ENCODE data around the gene CREG2. TPM values are rescaled to one million over a fixed set of nuclear protein-coding genes. Genes with fewer than 3 reads are reported as not detected.
A peak's percentile ranks its signal among the peaks of the same experiment; 100 is the strongest.

CREG2 gene
- total RNA-seq, 1 experiment from 2014 or later = 119 TPM

- DNase-seq = peak in 1 of 2 experiments; percentile 61
- Mint-ChIP-seq H3K4me1 (ENCODE audit: low read depth, unreplicated experiment) (peaks cover 37% of the 10 kb centered on the region), H3K27ac (ENCODE audit: unreplicated experiment) (peak overlapping the region; percentile 72), H3K9me3 (ENCODE audit: unreplicated experiment) (no peaks in the 10 kb centered on the region), H3K27me3 (ENCODE audit: insufficient read depth, unreplicated experiment) (no peaks in the 10 kb centered on the region), H3K36me3 (ENCODE audit: insufficient read depth, unreplicated experiment) (no peaks in the 10 kb centered on the region), H3K4me3 (ENCODE audit: unreplicated experiment) (no peak overlapping the region)
- Histone ChIP-seq H3K4me1 (peaks cover 33% of the 10 kb centered on the region), H3K9me3 (no peaks in the 10 kb centered on the region), H3K36me3 (ENCODE audit: control insufficient read depth, insufficient read depth, low read length) (no peaks in the 10 kb centered on the region), H3K27me3 (replicated peaks; ENCODE audit: control insufficient read depth, insufficient read depth, low read length) (no peaks in the 10 kb centered on the region), H3K4me3 (ENCODE audit: low read depth, low read length) (no peak overlapping the region)
- intact Hi-C loops (cut with micrococcal nuclease; ENCODE audit: unreplicated experiment) = no loop called here
- ChIA-PET POLR2A (interaction anchor here (0.5 kb wide), 1 partner anchor 588 kb away, joined by 3 read pairs; the partner anchor contains the start of gene IL1R2), CTCF (interaction anchor here (1.0 kb wide), 2 partner anchors 16 to 62 kb away, joined by 6 to 10 read pairs; partner anchors contain the start of gene CREG2)
- TF ChIP-seq, protein P1, sequence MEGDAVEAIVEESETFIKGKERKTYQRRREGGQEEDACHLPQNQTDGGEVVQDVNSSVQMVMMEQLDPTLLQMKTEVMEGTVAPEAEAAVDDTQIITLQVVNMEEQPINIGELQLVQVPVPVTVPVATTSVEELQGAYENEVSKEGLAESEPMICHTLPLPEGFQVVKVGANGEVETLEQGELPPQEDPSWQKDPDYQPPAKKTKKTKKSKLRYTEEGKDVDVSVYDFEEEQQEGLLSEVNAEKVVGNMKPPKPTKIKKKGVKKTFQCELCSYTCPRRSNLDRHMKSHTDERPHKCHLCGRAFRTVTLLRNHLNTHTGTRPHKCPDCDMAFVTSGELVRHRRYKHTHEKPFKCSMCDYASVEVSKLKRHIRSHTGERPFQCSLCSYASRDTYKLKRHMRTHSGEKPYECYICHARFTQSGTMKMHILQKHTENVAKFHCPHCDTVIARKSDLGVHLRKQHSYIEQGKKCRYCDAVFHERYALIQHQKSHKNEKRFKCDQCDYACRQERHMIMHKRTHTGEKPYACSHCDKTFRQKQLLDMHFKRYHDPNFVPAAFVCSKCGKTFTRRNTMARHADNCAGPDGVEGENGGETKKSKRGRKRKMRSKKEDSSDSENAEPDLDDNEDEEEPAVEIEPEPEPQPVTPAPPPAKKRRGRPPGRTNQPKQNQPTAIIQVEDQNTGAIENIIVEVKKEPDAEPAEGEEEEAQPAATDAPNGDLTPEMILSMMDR (IDR thresholded peaks at IDR 0.05; ENCODE audit: insufficient read depth in 1 of 2, low read depth in 1 of 2, low read length in 1 of 2, severe bottlenecking in 1 of 2, unreplicated experiment in 1 of 2) = no peak
- no TSS peak for BruUV-seq (replicated peaks)
Observed at GRCh38 chr2:101403745-101404144, 16.4 kb upstream of the CREG2 start.

GRCh38 chr2:101402630-101403029, 15.3 kb upstream of the CREG2 start:
- H3K36me3 ChIP-seq (ENCODE audit: control insufficient read depth, insufficient read depth, low read length) = no peaks in the 10 kb centered on the region
- no TSS peak for BruUV-seq (replicated peaks)
- Mint-ChIP-seq H3K27ac (ENCODE audit: unreplicated experiment) (peak overlapping the region; percentile 61), H3K4me1 (ENCODE audit: low read depth, unreplicated experiment) (peaks cover 35% of the 10 kb centered on the region), H3K9me3 (ENCODE audit: unreplicated experiment) (no peaks in the 10 kb centered on the region), H3K36me3 (ENCODE audit: insufficient read depth, unreplicated experiment) (no peaks in the 10 kb centered on the region), H3K27me3 (ENCODE audit: insufficient read depth, unreplicated experiment) (no peaks in the 10 kb centered on the region), H3K4me3 (ENCODE audit: unreplicated experiment) (no peak overlapping the region)
- ChIA-PET CTCF (interaction anchor here (1.1 kb wide), 1 partner anchor 16 kb away, joined by 4 read pairs; no protein-coding TSS in a partner anchor), POLR2A (interaction anchor here (0.7 kb wide), 1 partner anchor 29 kb away, joined by 3 read pairs; no protein-coding TSS in a partner anchor)
- H3K9me3 ChIP-seq = no peaks in the 10 kb centered on the region
- H3K27me3 ChIP-seq (replicated peaks; ENCODE audit: control insufficient read depth, insufficient read depth, low read length) = no peaks in the 10 kb centered on the region
- no peak for DNase-seq
- peaks cover 33% of the 10 kb centered on the region for H3K4me1 ChIP-seq
- H3K4me3 ChIP-seq (ENCODE audit: low read depth, low read length) = no peak overlapping the region
- TF ChIP-seq, protein P1 (IDR thresholded peaks at IDR 0.05; ENCODE audit: insufficient read depth in 1 of 2, low read depth in 1 of 2, low read length in 1 of 2, severe bottlenecking in 1 of 2, unreplicated experiment in 1 of 2) = no peak
- intact Hi-C loops (cut with micrococcal nuclease; ENCODE audit: unreplicated experiment) = no loop called here

DNA sequence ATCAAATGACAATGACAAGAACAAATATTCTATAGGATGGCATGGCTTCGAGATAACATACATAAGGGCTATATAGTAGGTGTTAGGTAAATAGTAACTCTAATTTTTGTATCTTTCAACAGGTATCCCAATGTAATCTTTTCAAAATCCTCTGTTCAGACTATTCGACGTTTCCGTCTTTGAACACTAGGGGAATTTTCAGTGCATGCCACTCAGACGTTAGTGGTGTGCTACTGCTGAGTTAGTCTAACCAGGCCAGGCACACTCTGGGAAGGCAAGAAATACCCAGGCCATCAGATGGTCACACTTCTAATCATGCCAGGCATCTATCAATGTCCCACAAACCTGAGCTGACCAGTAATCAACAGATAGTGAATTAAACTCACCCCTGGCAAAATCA, 14.6 kb upstream of the CREG2 start:
- no peak overlapping the region for H3K4me3 Mint-ChIP-seq (ENCODE audit: unreplicated experiment)
- H3K36me3 Mint-ChIP-seq (ENCODE audit: insufficient read depth, unreplicated experiment) = no peaks in the 10 kb centered on the region
- peaks cover 35% of the 10 kb centered on the region for H3K4me1 Mint-ChIP-seq (ENCODE audit: low read depth, unreplicated experiment)
- TF ChIP-seq, protein P1 (IDR thresholded peaks at IDR 0.05; ENCODE audit: insufficient read depth in 1 of 2, low read depth in 1 of 2, low read length in 1 of 2, severe bottlenecking in 1 of 2, unreplicated experiment in 1 of 2) = no peak
- Histone ChIP-seq H3K36me3 (ENCODE audit: control insufficient read depth, insufficient read depth, low read length) (no peaks in the 10 kb centered on the region), H3K4me3 (ENCODE audit: low read depth, low read length) (no peak overlapping the region), H3K27me3 (replicated peaks; ENCODE audit: control insufficient read depth, insufficient read depth, low read length) (no peaks in the 10 kb centered on the region), H3K9me3 (no peaks in the 10 kb centered on the region), H3K4me1 (peaks cover 34% of the 10 kb centered on the region)
- no TSS peak for BruUV-seq (replicated peaks)
- ChIA-PET CTCF (no interaction called here), POLR2A (no interaction called here)
- intact Hi-C loops (cut with micrococcal nuclease; ENCODE audit: unreplicated experiment) = no loop called here
- H3K9me3 Mint-ChIP-seq (ENCODE audit: unreplicated experiment) = no peaks in the 10 kb centered on the region
- no peaks in the 10 kb centered on the region for H3K27me3 Mint-ChIP-seq (ENCODE audit: insufficient read depth, unreplicated experiment)
- no peak for DNase-seq
- H3K27ac Mint-ChIP-seq (ENCODE audit: unreplicated experiment) = peak overlapping the region; percentile 61
